SK-N-SH treated with all-trans-retinoic acid at 6 μM for 48 hours (cell line): ENCODE measurements around the gene KPNA5.

Experiments
- ARNTL ChIP-seq: fragments of 450-650 bp; formaldehyde crosslinking; IDR thresholded peaks from 2 replicates; pipeline ENCODE4 v1.5.0; 2020; ENCODE audit warnings: low read depth, mild to moderate bottlenecking, moderate library complexity, borderline replicate concordance
- CREB5 ChIP-seq: fragments of 250-450 bp; sonication (Bioruptor Pico); IDR thresholded peaks from 2 replicates; pipeline ENCODE4 v1.5.1; 2020; ENCODE audit warnings: low read depth, mild to moderate bottlenecking, moderate library complexity
- CSDC2 ChIP-seq: fragments of 250-450 bp; sonication (Bioruptor Pico); IDR thresholded peaks from 2 replicates; pipeline ENCODE4 v1.5.0; 2020; ENCODE audit warnings: mild to moderate bottlenecking, moderate library complexity
- ISL1 ChIP-seq: fragments of 250-450 bp; sonication (Bioruptor Pico); IDR thresholded peaks from 2 replicates; pipeline ENCODE4 v2.1.2; 2022; ENCODE audit warnings: mild to moderate bottlenecking, moderate library complexity
- OSR1 ChIP-seq: fragments of 250-450 bp; sonication (Bioruptor Pico); IDR thresholded peaks from 2 replicates; pipeline ENCODE4 v1.8.0; 2022; ENCODE audit warnings: moderate library complexity, mild to moderate bottlenecking, inconsistent platforms
- POU6F1 ChIP-seq: fragments of 250-450 bp; sonication (Bioruptor Pico); IDR thresholded peaks from 2 replicates; pipeline ENCODE4 v1.8.0; 2021; ENCODE audit warnings: low read depth, mild to moderate bottlenecking, moderate library complexity, borderline replicate concordance
- SNAI2 ChIP-seq: fragments of 250-450 bp; sonication (Bioruptor Pico); IDR thresholded peaks from 2 replicates; pipeline ENCODE4 v1.5.0; 2020; ENCODE audit warnings: mild to moderate bottlenecking, moderate library complexity
- TOX ChIP-seq: fragments of 250-450 bp; sonication (Bioruptor Pico); IDR thresholded peaks from 2 replicates; pipeline ENCODE4 v1.8.0; 2021; ENCODE audit warnings: mild to moderate bottlenecking, moderate library complexity, borderline replicate concordance
- ZFP3 ChIP-seq: fragments of 250-450 bp; sonication (Bioruptor Pico); IDR thresholded peaks from 2 replicates; pipeline ENCODE4 v1.5.0; 2020; ENCODE audit warnings: mild to moderate bottlenecking, moderate library complexity
- ZFP30 ChIP-seq: fragments of 450-650 bp; formaldehyde crosslinking; IDR thresholded peaks from 2 replicates; pipeline ENCODE4 v1.5.0; 2022; ENCODE audit warnings: mild to moderate bottlenecking, moderate library complexity
- ZNF8 ChIP-seq: fragments of 450-650 bp; formaldehyde crosslinking; IDR thresholded peaks from 2 replicates; pipeline ENCODE4 v1.5.0; 2020; ENCODE audit warnings: mild to moderate bottlenecking, moderate library complexity
- TF ChIP-seq, protein P1 (sequence below): fragments of 250-450 bp; sonication (Bioruptor Pico); IDR thresholded peaks from 2 replicates; pipeline ENCODE4 v1.8.0; 2020; ENCODE audit warnings: mild to moderate bottlenecking, moderate library complexity, borderline replicate concordance

- no peak for TF ChIP-seq ARNTL (CRISPR knock-in tag)
- TF ChIP-seq SNAI2 (CRISPR knock-in tag): no peak
- no peak for TF ChIP-seq ZFP30
- TF ChIP-seq CREB5 (CRISPR knock-in tag): no peak
- TF ChIP-seq OSR1 (CRISPR knock-in tag): no peak
- TF ChIP-seq ZFP3 (CRISPR knock-in tag): no peak
- TF ChIP-seq POU6F1 (CRISPR knock-in tag): no peak
- no peak for TF ChIP-seq CSDC2 (CRISPR knock-in tag)
- TF ChIP-seq ZNF8 (CRISPR knock-in tag): no peak
- TF ChIP-seq, protein P1, sequence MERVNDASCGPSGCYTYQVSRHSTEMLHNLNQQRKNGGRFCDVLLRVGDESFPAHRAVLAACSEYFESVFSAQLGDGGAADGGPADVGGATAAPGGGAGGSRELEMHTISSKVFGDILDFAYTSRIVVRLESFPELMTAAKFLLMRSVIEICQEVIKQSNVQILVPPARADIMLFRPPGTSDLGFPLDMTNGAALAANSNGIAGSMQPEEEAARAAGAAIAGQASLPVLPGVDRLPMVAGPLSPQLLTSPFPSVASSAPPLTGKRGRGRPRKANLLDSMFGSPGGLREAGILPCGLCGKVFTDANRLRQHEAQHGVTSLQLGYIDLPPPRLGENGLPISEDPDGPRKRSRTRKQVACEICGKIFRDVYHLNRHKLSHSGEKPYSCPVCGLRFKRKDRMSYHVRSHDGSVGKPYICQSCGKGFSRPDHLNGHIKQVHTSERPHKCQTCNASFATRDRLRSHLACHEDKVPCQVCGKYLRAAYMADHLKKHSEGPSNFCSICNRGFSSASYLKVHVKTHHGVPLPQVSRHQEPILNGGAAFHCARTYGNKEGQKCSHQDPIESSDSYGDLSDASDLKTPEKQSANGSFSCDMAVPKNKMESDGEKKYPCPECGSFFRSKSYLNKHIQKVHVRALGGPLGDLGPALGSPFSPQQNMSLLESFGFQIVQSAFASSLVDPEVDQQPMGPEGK (CRISPR knock-in tag): no peak
- no peak for TF ChIP-seq TOX (CRISPR knock-in tag)
- TF ChIP-seq ISL1 (CRISPR knock-in tag): no peak
These were observed 24.9 kb downstream of the KPNA5 start for GRCh38 chr6:116705917-116706316.
